Measurements from ENCODE around the gene BRD7.

GRCh38 chr16:50272111-50272571 is 96.6 kb downstream of the BRD7 start:
- TF ChIP-seq, protein P1, sequence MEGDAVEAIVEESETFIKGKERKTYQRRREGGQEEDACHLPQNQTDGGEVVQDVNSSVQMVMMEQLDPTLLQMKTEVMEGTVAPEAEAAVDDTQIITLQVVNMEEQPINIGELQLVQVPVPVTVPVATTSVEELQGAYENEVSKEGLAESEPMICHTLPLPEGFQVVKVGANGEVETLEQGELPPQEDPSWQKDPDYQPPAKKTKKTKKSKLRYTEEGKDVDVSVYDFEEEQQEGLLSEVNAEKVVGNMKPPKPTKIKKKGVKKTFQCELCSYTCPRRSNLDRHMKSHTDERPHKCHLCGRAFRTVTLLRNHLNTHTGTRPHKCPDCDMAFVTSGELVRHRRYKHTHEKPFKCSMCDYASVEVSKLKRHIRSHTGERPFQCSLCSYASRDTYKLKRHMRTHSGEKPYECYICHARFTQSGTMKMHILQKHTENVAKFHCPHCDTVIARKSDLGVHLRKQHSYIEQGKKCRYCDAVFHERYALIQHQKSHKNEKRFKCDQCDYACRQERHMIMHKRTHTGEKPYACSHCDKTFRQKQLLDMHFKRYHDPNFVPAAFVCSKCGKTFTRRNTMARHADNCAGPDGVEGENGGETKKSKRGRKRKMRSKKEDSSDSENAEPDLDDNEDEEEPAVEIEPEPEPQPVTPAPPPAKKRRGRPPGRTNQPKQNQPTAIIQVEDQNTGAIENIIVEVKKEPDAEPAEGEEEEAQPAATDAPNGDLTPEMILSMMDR (conservative IDR thresholded peaks at IDR 0.05), result no peak
- TF ChIP-seq EZH2 (IDR thresholded peaks at IDR 0.05; ENCODE audit: low read depth), result no peak

All from PC-9 (cell line).